H9 (cell line): Measurements from ENCODE around the gene TMEM131. TPM values are rescaled to one million over a fixed set of nuclear protein-coding genes. Genes with fewer than 3 reads are reported as not detected.

ENCODE experiments used
- DNase-seq: peaks from one replicate; pipeline ENCODE4 v3.0.0-alpha.2; 2017
- H2AFZ ChIP-seq: one replicate; pipeline ENCODE4 v1.6.1; 2013; ENCODE audit warnings: mild to moderate bottlenecking, low read length, control low read depth, moderate library complexity
- H2AK5ac ChIP-seq: 2 replicates; pipeline ENCODE4 v1.6.1; 2013; ENCODE audit warnings: low read length, control low read depth, mixed read lengths; ENCODE audit not compliant: insufficient read length
- H2BK120ac ChIP-seq: one replicate; pipeline ENCODE4 v1.6.1; 2013; ENCODE audit warnings: low read depth, mild to moderate bottlenecking, low read length, control low read depth, inconsistent platforms; ENCODE audit not compliant: poor library complexity, severe bottlenecking
- H2BK12ac ChIP-seq: 2 replicates; pipeline ENCODE4 v1.6.1; 2013; ENCODE audit warnings: low read length, control low read depth, mixed read lengths, low read depth; ENCODE audit not compliant: insufficient read length
- H2BK15ac ChIP-seq: 2 replicates; pipeline ENCODE4 v1.6.1; 2013; ENCODE audit warnings: low read depth, low read length, control low read depth
- H2BK20ac ChIP-seq: one replicate; pipeline ENCODE4 v1.6.1; 2013; ENCODE audit warnings: low read depth, mild to moderate bottlenecking, low read length, control low read depth, inconsistent platforms; ENCODE audit not compliant: poor library complexity, severe bottlenecking
- H2BK5ac ChIP-seq: 2 replicates; pipeline ENCODE4 v1.6.1; 2013; ENCODE audit warnings: low read length, control low read depth, mixed read lengths; ENCODE audit not compliant: insufficient read length
- H3K14ac ChIP-seq: 2 replicates; pipeline ENCODE4 v1.6.1; 2013; ENCODE audit warnings: low read length, control low read depth; ENCODE audit not compliant: insufficient read depth
- H3K18ac ChIP-seq: 2 replicates; pipeline ENCODE4 v1.6.1; 2013; ENCODE audit warnings: low read depth, mild to moderate bottlenecking, mixed read lengths, low read length, control low read depth; ENCODE audit not compliant: insufficient read length
- H3K23ac ChIP-seq: 2 replicates; pipeline ENCODE4 v1.6.1; 2013; ENCODE audit warnings: low read length, control low read depth, mixed read lengths, low read depth; ENCODE audit not compliant: insufficient read length
- H3K23me2 ChIP-seq: 2 replicates; pipeline ENCODE4 v1.6.1; 2013; ENCODE audit warnings: low read depth, mild to moderate bottlenecking, mixed read lengths, low read length, control low read depth; ENCODE audit not compliant: insufficient read length, poor library complexity, severe bottlenecking
- H3K27ac ChIP-seq: 2 replicates; pipeline ENCODE4 v1.5.1; 2013; ENCODE audit warnings: low read length, control low read depth, mixed read lengths, low read depth; ENCODE audit not compliant: insufficient read length
- H3K27me3 ChIP-seq: 2 replicates; pipeline ENCODE4 v1.6.1; 2013; ENCODE audit warnings: low read length, control low read depth, inconsistent platforms; ENCODE audit not compliant: insufficient read depth
- H3K4ac ChIP-seq: 2 replicates; pipeline ENCODE4 v1.6.1; 2013; ENCODE audit warnings: low read depth, mild to moderate bottlenecking, control low read depth, inconsistent platforms, low read length, moderate library complexity
- H3K4me1 ChIP-seq: 2 replicates; pipeline ENCODE4 v1.6.1; 2013; ENCODE audit warnings: low read length, control low read depth, inconsistent platforms; ENCODE audit not compliant: insufficient read depth
- H3K4me2 ChIP-seq: 2 replicates; pipeline ENCODE4 v1.6.1; 2013; ENCODE audit warnings: low read length, control low read depth, mixed read lengths; ENCODE audit not compliant: insufficient read length, insufficient read depth
- H3K56ac ChIP-seq: 2 replicates; pipeline ENCODE4 v1.6.1; 2013; ENCODE audit warnings: low read depth, mild to moderate bottlenecking, mixed read lengths, low read length, control low read depth; ENCODE audit not compliant: insufficient read length
- H3K79me1 ChIP-seq: 2 replicates; pipeline ENCODE4 v1.6.1; 2013; ENCODE audit warnings: low read depth, mild to moderate bottlenecking, moderate library complexity, low read length, control low read depth, inconsistent platforms; ENCODE audit not compliant: insufficient read depth, poor library complexity, severe bottlenecking
- H3K79me2 ChIP-seq: 2 replicates; pipeline ENCODE4 v1.6.1; 2013; ENCODE audit warnings: low read length, control low read depth, inconsistent platforms; ENCODE audit not compliant: insufficient read depth
- H3K9ac ChIP-seq: 2 replicates; pipeline ENCODE4 v1.6.1; 2013; ENCODE audit warnings: low read length, control low read depth, mixed read lengths; ENCODE audit not compliant: insufficient read length; ENCODE audit errors: extremely low read depth
- H3K9me3 ChIP-seq: one replicate; pipeline ENCODE4 v1.6.1; 2013; ENCODE audit warnings: low read depth, low read length, inconsistent platforms; ENCODE audit not compliant: control insufficient read depth
- H3T11ph ChIP-seq: one replicate; pipeline ENCODE4 v1.6.1; 2013; ENCODE audit warnings: mild to moderate bottlenecking, low read length, control low read depth, inconsistent platforms
- H4K20me1 ChIP-seq: one replicate; pipeline ENCODE4 v1.6.1; 2013; ENCODE audit not compliant: control insufficient read depth, insufficient read length, insufficient read depth
- H4K5ac ChIP-seq: 2 replicates; pipeline ENCODE4 v1.6.1; 2013; ENCODE audit warnings: low read depth, mild to moderate bottlenecking, mixed read lengths, low read length, control low read depth; ENCODE audit not compliant: insufficient read length
- H4K8ac ChIP-seq: replicated peaks from 2 replicates; pipeline ENCODE4 v1.6.1; 2013; ENCODE audit warnings: low read length, control low read depth, mixed read lengths, low read depth; ENCODE audit not compliant: insufficient read length
- H4K91ac ChIP-seq: 2 replicates; pipeline ENCODE4 v1.6.1; 2013; ENCODE audit warnings: low read depth, mild to moderate bottlenecking, moderate library complexity, mixed read lengths, low read length, control low read depth; ENCODE audit not compliant: insufficient read length
- H3K27ac Mint-ChIP-seq, 3 experiments: 2 replicates in 2 of 3; 3 replicates in 1 of 3; pipeline ENCODE4 v1.8.0; 2020 to 2021; ENCODE audit warnings: mixed read lengths in 3 of 3, mild to moderate bottlenecking in 1 of 3, moderate library complexity in 1 of 3
- H3K27me3 Mint-ChIP-seq: 2 replicates; pipeline ENCODE4 v1.8.0; 2021; ENCODE audit warnings: low read depth, mild to moderate bottlenecking, moderate library complexity, mixed read lengths
- H3K36me3 Mint-ChIP-seq, 3 experiments: 2 replicates in 2 of 3; 3 replicates in 1 of 3; pipeline ENCODE4 v1.8.0; 2020 to 2021; ENCODE audit warnings: low read depth in 3 of 3, mixed read lengths in 3 of 3; ENCODE audit not compliant: insufficient read depth in 1 of 3
- H3K4me1 Mint-ChIP-seq, 2 experiments: 2 replicates each; pipeline ENCODE4 v1.8.0; 2020; ENCODE audit warnings: mixed read lengths in 2 of 2
- H3K4me3 Mint-ChIP-seq, 2 experiments: 2 replicates in 1 of 2; 3 replicates in 1 of 2; pipeline ENCODE4 v1.8.0; 2020 to 2021; ENCODE audit warnings: mild to moderate bottlenecking in 2 of 2, mixed read lengths in 2 of 2, moderate library complexity in 1 of 2
- H3K9me3 Mint-ChIP-seq, 2 experiments: 2 replicates in 1 of 2; 3 replicates in 1 of 2; pipeline ENCODE4 v1.8.0; 2020; ENCODE audit warnings: mild to moderate bottlenecking in 2 of 2, mixed read lengths in 2 of 2, moderate library complexity in 1 of 2
- CTCF ChIP-seq: fragments of 200-600 bp; sonication (generic); conservative IDR thresholded peaks from 3 replicates; pipeline ENCODE4 v1.8.0; 2021; ENCODE audit warnings: antibody characterized with exemption, mild to moderate bottlenecking
- WGBS: extraction: QIAGEN DNeasy Blood & Tissue Kit; methylation state at CpG from one replicate; pipeline ENCODE4 v1.1.7; 2013; ENCODE audit warnings: missing lambda C conversion rate, low lambda C conversion rate, mixed read lengths; ENCODE audit not compliant: insufficient read length; ENCODE audit errors: extremely low coverage; 5-methylcytosine and 5-hydroxymethylcytosine counted together
- total RNA-seq: library from RNA; stranded (reverse); gene quantifications from 2 replicates; pipeline ENCODE4 v1.2.1, GENCODE V29; 2021

Gene TMEM131
- total RNA-seq, 1 experiment from 2014 or later, result 20.9 TPM

DNA sequence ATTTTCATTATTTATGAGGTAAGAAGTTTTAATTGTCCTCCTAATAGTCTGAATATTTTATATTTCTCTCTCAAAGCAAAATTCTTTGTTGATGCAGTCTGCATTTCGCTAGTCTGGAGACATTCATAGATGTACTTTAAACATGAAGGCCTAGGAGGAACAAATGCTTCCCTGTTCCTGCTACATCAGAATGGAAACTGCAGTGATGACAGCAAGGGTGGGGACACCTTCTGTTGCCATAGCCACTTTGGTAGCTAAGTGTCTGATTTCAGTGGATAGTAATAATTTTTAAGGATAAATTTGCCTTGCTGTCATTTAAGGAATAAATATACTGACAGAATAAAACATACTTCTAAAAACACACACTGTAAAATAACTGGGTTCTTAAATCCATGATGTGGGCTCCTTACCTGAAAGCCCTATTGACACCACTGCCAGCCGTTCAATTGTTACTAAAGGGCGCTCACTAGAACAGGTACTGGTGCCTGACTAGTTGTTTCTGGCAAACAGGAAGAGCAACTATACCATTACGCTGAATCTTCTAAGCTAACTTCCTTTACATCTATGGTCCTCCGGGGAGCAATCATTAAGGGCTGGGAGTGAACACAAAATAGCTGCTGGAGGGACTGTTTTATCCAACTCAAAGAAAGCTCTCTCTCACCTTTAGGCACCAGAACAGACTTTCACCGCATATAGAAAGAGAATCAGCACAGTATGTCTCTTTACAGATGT is 88.2 kb downstream of the TMEM131 start:
- Histone ChIP-seq H3K9ac (no peak overlapping the region), H2BK15ac (no peak overlapping the region), H3K27ac (no peak overlapping the region), H3K4me1 (no peaks in the 10 kb centered on the region), H2BK5ac (no peak overlapping the region), H4K5ac (no peak overlapping the region), H3K4ac (no peak overlapping the region), H4K20me1 (no peaks in the 10 kb centered on the region), H3K4me2 (no peak overlapping the region), H3K23ac (no peak overlapping the region), H4K91ac (no peak overlapping the region), H2BK12ac (no peak overlapping the region), H3K9me3 (no peaks in the 10 kb centered on the region), H3K27me3 (no peaks in the 10 kb centered on the region; the same call in 1 of the 2 replicates), H3K18ac (no peak overlapping the region), H2BK20ac (no peak overlapping the region), H2BK120ac (no peak overlapping the region), H3K14ac (no peak overlapping the region), H3K23me2 (no peaks in the 10 kb centered on the region), H3K56ac (no peak overlapping the region), H3T11ph (no peak overlapping the region), H2AFZ (no peak overlapping the region), H2AK5ac (no peak overlapping the region), H3K79me2 (no peaks in the 10 kb centered on the region), H3K79me1 (no peaks in the 10 kb centered on the region), H4K8ac (no peak overlapping the region)
- WGBS, result no CpG with 5 or more reads among the region's 6 CpGs
- no peaks in the 10 kb centered on the region for H3K4me1 Mint-ChIP-seq
- no peaks in the 10 kb centered on the region for H3K9me3 Mint-ChIP-seq
- H3K36me3 Mint-ChIP-seq, result peaks cover 0 to 6% (median 0%) of the 10 kb centered on the region in 3 experiments; a peak in 1 of 7 replicates
- no peak overlapping the region for H3K4me3 Mint-ChIP-seq
- no peak for TF ChIP-seq CTCF
- H3K27ac Mint-ChIP-seq, result peak overlapping the region in 1 of 3 experiments; percentile 59; a peak in 1 of 7 replicates
- no peaks in the 10 kb centered on the region for H3K27me3 Mint-ChIP-seq
- DNase-seq, result no peak
